HepG2 (cell line): ENCODE data around the gene IDS. TPM values are rescaled to one million over a fixed set of nuclear protein-coding genes. Genes with fewer than 3 reads are reported as not detected.

Experiments
- ESRRA ChIP-seq: sonication (generic); formaldehyde crosslinking; IDR thresholded peaks from 2 replicates; pipeline ENCODE4 v1.5.1; 2020; ENCODE audit warnings: mild to moderate bottlenecking, low read depth, missing genetic modification reagents
- FIP1L1 ChIP-seq: fragments of 200-400 bp; formaldehyde crosslinking; IDR thresholded peaks from 2 replicates; pipeline ENCODE4 v1.6.1; 2018; ENCODE audit warnings: low read depth, mild to moderate bottlenecking, low read length, moderate library complexity, borderline replicate concordance; ENCODE audit not compliant: insufficient read depth
- FOSL1 ChIP-seq: sonication (generic); formaldehyde crosslinking; IDR thresholded peaks from 2 replicates; pipeline ENCODE4 v1.9.0; 2021; ENCODE audit warnings: missing genetic modification reagents, borderline replicate concordance
- NR2F6 ChIP-seq, 2 experiments: IDR thresholded peaks; 2 replicates each; pipeline ENCODE4 v1.6.1; 2016; ENCODE audit warnings: antibody characterized with exemption in 1 of 2, mild to moderate bottlenecking in 1 of 2
- PAXIP1 ChIP-seq: sonication (generic); formaldehyde crosslinking; conservative IDR thresholded peaks from 2 replicates; pipeline ENCODE4 v1.4.0; 2020; ENCODE audit warnings: mild to moderate bottlenecking, missing genetic modification reagents, moderate library complexity
- SNAI1 ChIP-seq: sonication (generic); formaldehyde crosslinking; IDR thresholded peaks from 2 replicates; pipeline ENCODE4 v1.5.0; 2020; ENCODE audit warnings: mild to moderate bottlenecking, missing genetic modification reagents, borderline replicate concordance
- ZNF256 ChIP-seq: sonication (generic); formaldehyde crosslinking; conservative IDR thresholded peaks from 2 replicates; pipeline ENCODE4 v1.4.0; 2020; ENCODE audit warnings: missing genetic modification reagents
- ZNF660 ChIP-seq: sonication (generic); formaldehyde crosslinking; IDR thresholded peaks from 2 replicates; pipeline ENCODE4 v1.5.1; 2020; ENCODE audit warnings: mild to moderate bottlenecking, low read depth, missing genetic modification reagents, borderline replicate concordance
- polyA plus RNA-seq, 8 experiments: library from polyadenylated mRNA; depleted of rRNA in 3 of 8; stranded (reverse) in 7 of 8; unstranded in 1 of 8; fragments of >200 nt; fragmentation: Illumina TruSeq in 4 of 8; extraction: Trizol in 4 of 8; gene quantifications; 2 replicates each; pipeline versions ENCODE4 v1.2.1 to v1.2.3, GENCODE V29; 2011 to 2016; ENCODE audit warnings: low read depth in 4 of 8, missing spikeins in 1 of 8, mixed read lengths in 1 of 8; ENCODE audit not compliant: insufficient read depth in 1 of 8
- total RNA-seq, 5 experiments: library from RNA; depleted of rRNA; stranded (reverse); fragments of >200 nt; fragmentation: Illumina TruSeq; extraction: Trizol; gene quantifications; 2 replicates each; pipeline ENCODE4 v1.2.3, GENCODE V29; 2016; ENCODE audit warnings: low read depth in 1 of 5
- TF ChIP-seq, protein P1 (sequence below), 2 experiments: sonication (generic) in 1 of 2; formaldehyde crosslinking in 1 of 2; IDR thresholded peaks; 2 replicates each; pipeline versions ENCODE4 v1.6.1 to v1.9.0; 2014 to 2022; ENCODE audit warnings: antibody characterized with exemption in 1 of 2, borderline replicate concordance in 1 of 2, inconsistent platforms in 1 of 2, low read depth in 1 of 2, missing genetic modification reagents in 1 of 2
- TF ChIP-seq, protein P2 (sequence below): sonication (generic); formaldehyde crosslinking; IDR thresholded peaks from 2 replicates; pipeline ENCODE4 v1.4.0; 2020; ENCODE audit warnings: missing genetic modification reagents, mild to moderate bottlenecking, borderline replicate concordance
- TF ChIP-seq, protein P3 (sequence below): sonication (generic); formaldehyde crosslinking; IDR thresholded peaks from 2 replicates; pipeline ENCODE4 v1.5.1; 2020; ENCODE audit warnings: missing genetic modification reagents, mild to moderate bottlenecking, borderline replicate concordance
- TF ChIP-seq, protein P4 (sequence below): IDR thresholded peaks from 2 replicates; pipeline ENCODE4 v1.6.1; 2016; ENCODE audit warnings: missing compliant biosample characterization, missing genetic modification reagents, borderline replicate concordance

IDS gene
- total and polyA plus RNA-seq, 2 of the 13 experiments (the other 11 are each of a cell fraction or from before 2014, with no cell fraction given), result 2.2 to 11.9 TPM

DNA sequence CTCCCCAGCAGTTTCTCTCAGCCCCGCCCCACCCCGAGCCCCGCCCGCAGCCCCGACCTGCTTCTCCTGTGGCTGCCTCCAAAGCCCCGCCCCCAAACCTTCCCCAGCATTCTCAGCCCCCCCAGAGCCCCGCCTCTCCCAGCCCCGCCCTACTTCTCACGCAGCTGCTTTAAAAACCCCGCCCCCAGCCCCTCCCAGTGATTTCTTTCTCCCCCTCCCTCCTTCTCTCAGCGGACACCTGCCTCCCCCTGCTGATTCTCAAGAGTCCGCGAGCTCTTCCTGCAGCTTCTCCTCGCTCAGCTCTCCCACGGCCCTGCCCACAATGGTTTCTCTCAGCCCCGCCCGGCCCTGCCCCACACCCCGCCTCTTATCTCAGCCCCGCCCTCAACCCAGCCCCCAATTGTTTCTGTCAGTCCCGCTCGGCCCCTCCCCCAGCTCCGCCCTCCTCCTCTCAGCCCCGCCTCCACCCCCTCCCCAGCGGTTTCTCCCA lies 35.1 kb upstream of the IDS start (continued):
- TF ChIP-seq, protein P1, sequence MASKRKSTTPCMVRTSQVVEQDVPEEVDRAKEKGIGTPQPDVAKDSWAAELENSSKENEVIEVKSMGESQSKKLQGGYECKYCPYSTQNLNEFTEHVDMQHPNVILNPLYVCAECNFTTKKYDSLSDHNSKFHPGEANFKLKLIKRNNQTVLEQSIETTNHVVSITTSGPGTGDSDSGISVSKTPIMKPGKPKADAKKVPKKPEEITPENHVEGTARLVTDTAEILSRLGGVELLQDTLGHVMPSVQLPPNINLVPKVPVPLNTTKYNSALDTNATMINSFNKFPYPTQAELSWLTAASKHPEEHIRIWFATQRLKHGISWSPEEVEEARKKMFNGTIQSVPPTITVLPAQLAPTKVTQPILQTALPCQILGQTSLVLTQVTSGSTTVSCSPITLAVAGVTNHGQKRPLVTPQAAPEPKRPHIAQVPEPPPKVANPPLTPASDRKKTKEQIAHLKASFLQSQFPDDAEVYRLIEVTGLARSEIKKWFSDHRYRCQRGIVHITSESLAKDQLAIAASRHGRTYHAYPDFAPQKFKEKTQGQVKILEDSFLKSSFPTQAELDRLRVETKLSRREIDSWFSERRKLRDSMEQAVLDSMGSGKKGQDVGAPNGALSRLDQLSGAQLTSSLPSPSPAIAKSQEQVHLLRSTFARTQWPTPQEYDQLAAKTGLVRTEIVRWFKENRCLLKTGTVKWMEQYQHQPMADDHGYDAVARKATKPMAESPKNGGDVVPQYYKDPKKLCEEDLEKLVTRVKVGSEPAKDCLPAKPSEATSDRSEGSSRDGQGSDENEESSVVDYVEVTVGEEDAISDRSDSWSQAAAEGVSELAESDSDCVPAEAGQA (IDR thresholded peaks at IDR 0.05; ENCODE audit: low read depth), result no peak
- TF ChIP-seq, protein P1 (CRISPR knock-in tag; IDR thresholded peaks at IDR 0.05; ENCODE audit: borderline replicate concordance), result no peak
- TF ChIP-seq, protein P2, sequence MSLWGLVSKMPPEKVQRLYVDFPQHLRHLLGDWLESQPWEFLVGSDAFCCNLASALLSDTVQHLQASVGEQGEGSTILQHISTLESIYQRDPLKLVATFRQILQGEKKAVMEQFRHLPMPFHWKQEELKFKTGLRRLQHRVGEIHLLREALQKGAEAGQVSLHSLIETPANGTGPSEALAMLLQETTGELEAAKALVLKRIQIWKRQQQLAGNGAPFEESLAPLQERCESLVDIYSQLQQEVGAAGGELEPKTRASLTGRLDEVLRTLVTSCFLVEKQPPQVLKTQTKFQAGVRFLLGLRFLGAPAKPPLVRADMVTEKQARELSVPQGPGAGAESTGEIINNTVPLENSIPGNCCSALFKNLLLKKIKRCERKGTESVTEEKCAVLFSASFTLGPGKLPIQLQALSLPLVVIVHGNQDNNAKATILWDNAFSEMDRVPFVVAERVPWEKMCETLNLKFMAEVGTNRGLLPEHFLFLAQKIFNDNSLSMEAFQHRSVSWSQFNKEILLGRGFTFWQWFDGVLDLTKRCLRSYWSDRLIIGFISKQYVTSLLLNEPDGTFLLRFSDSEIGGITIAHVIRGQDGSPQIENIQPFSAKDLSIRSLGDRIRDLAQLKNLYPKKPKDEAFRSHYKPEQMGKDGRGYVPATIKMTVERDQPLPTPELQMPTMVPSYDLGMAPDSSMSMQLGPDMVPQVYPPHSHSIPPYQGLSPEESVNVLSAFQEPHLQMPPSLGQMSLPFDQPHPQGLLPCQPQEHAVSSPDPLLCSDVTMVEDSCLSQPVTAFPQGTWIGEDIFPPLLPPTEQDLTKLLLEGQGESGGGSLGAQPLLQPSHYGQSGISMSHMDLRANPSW (CRISPR knock-in tag), result no peak
- TF ChIP-seq PAXIP1 (CRISPR knock-in tag) (no peak), ESRRA (CRISPR knock-in tag) (no peak), FIP1L1 (no peak), SNAI1 (no peak), ZNF256 (CRISPR knock-in tag) (no peak), FOSL1 (CRISPR knock-in tag) (no peak), ZNF660 (CRISPR knock-in tag) (no peak), NR2F6 (IDR thresholded peaks at IDR 0.05) (no peak), NR2F6 (CRISPR knock-in tag; IDR thresholded peaks at IDR 0.05) (no peak)
- TF ChIP-seq, protein P3, sequence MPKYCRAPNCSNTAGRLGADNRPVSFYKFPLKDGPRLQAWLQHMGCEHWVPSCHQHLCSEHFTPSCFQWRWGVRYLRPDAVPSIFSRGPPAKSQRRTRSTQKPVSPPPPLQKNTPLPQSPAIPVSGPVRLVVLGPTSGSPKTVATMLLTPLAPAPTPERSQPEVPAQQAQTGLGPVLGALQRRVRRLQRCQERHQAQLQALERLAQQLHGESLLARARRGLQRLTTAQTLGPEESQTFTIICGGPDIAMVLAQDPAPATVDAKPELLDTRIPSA (CRISPR knock-in tag), result no peak
- TF ChIP-seq, protein P4, sequence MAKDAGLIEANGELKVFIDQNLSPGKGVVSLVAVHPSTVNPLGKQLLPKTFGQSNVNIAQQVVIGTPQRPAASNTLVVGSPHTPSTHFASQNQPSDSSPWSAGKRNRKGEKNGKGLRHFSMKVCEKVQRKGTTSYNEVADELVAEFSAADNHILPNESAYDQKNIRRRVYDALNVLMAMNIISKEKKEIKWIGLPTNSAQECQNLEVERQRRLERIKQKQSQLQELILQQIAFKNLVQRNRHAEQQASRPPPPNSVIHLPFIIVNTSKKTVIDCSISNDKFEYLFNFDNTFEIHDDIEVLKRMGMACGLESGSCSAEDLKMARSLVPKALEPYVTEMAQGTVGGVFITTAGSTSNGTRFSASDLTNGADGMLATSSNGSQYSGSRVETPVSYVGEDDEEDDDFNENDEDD (CRISPR knock-in tag), result no peak
